SU-DHL-6 (cell line): ENCODE data around the gene TMCO4.

Experiments used
- EZH2phosphoT487 ChIP-seq: fragments of 200-600 bp; sonication (generic), shearing (Covaris generic); conservative IDR thresholded peaks from 2 replicates; pipeline ENCODE4 v1.6.1; 2018; ENCODE audit warnings: mild to moderate bottlenecking, antibody characterized with exemption, low read length, moderate library complexity, mixed read lengths
- TF ChIP-seq, protein P1 (sequence below): fragments of 200-600 bp; sonication (generic); IDR thresholded peaks from one replicate; pipeline ENCODE4 v1.5.1; 2017; ENCODE audit warnings: antibody characterized with exemption, mild to moderate bottlenecking, low read length, moderate library complexity; ENCODE audit not compliant: insufficient read depth, poor library complexity, severe bottlenecking

DNA sequence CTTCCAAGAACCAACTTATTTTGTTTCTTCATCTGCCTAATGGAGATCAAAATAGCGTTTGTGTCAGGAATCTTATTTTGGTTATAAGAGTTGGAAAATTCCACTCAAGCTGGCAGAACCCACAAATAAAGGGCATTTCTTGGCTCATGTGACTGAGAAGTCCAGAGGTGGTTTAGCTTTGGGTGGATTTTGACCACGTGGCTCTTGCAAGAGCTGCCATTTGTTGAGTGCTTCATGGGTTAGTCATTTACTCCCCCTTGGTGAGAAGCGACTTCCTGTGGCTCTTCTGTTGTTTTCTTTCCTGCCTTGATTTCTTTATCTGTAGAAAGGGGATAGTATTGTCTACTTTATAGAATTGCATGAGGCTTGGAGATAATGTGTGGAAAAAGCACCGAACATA, 24.8 kb upstream of the TMCO4 start:
- TF ChIP-seq, protein P1, sequence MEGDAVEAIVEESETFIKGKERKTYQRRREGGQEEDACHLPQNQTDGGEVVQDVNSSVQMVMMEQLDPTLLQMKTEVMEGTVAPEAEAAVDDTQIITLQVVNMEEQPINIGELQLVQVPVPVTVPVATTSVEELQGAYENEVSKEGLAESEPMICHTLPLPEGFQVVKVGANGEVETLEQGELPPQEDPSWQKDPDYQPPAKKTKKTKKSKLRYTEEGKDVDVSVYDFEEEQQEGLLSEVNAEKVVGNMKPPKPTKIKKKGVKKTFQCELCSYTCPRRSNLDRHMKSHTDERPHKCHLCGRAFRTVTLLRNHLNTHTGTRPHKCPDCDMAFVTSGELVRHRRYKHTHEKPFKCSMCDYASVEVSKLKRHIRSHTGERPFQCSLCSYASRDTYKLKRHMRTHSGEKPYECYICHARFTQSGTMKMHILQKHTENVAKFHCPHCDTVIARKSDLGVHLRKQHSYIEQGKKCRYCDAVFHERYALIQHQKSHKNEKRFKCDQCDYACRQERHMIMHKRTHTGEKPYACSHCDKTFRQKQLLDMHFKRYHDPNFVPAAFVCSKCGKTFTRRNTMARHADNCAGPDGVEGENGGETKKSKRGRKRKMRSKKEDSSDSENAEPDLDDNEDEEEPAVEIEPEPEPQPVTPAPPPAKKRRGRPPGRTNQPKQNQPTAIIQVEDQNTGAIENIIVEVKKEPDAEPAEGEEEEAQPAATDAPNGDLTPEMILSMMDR: no peak
- TF ChIP-seq EZH2phosphoT487: no peak
